SK-N-SH treated with all-trans-retinoic acid at 6 μM for 48 hours (cell line): Measurements from ENCODE around the gene MARCKSL1.

ENCODE experiments used
- ARNTL ChIP-seq: fragments of 450-650 bp; formaldehyde crosslinking; IDR thresholded peaks from 2 replicates; pipeline ENCODE4 v1.5.0; 2020; ENCODE audit warnings: low read depth, mild to moderate bottlenecking, moderate library complexity, borderline replicate concordance
- BACH2 ChIP-seq: fragments of 250-450 bp; sonication (Bioruptor Pico); IDR thresholded peaks from 2 replicates; pipeline ENCODE4 v1.9.0; 2021; ENCODE audit warnings: mild to moderate bottlenecking, borderline replicate concordance
- CSDC2 ChIP-seq: fragments of 250-450 bp; sonication (Bioruptor Pico); IDR thresholded peaks from 2 replicates; pipeline ENCODE4 v1.5.0; 2020; ENCODE audit warnings: mild to moderate bottlenecking, moderate library complexity
- OSR1 ChIP-seq: fragments of 250-450 bp; sonication (Bioruptor Pico); IDR thresholded peaks from 2 replicates; pipeline ENCODE4 v1.8.0; 2022; ENCODE audit warnings: moderate library complexity, mild to moderate bottlenecking, inconsistent platforms
- RARB ChIP-seq: fragments of 250-450 bp; sonication (Bioruptor Pico); IDR thresholded peaks from 2 replicates; pipeline ENCODE4 v1.8.0; 2021; ENCODE audit warnings: mild to moderate bottlenecking, moderate library complexity
- TOX ChIP-seq: fragments of 250-450 bp; sonication (Bioruptor Pico); IDR thresholded peaks from 2 replicates; pipeline ENCODE4 v1.8.0; 2021; ENCODE audit warnings: mild to moderate bottlenecking, moderate library complexity, borderline replicate concordance
- ZFP3 ChIP-seq: fragments of 250-450 bp; sonication (Bioruptor Pico); IDR thresholded peaks from 2 replicates; pipeline ENCODE4 v1.5.0; 2020; ENCODE audit warnings: mild to moderate bottlenecking, moderate library complexity
- ZNF565 ChIP-seq: fragments of 450-650 bp; formaldehyde crosslinking; conservative IDR thresholded peaks from 2 replicates; pipeline ENCODE4 v1.5.0; 2020; ENCODE audit warnings: low read depth, mild to moderate bottlenecking, moderate library complexity
- TF ChIP-seq, protein P1 (sequence below): fragments of 250-450 bp; sonication (Bioruptor Pico); IDR thresholded peaks from 2 replicates; pipeline ENCODE4 v1.8.0; 2021; ENCODE audit warnings: low read depth, mild to moderate bottlenecking, moderate library complexity, borderline replicate concordance

DNA sequence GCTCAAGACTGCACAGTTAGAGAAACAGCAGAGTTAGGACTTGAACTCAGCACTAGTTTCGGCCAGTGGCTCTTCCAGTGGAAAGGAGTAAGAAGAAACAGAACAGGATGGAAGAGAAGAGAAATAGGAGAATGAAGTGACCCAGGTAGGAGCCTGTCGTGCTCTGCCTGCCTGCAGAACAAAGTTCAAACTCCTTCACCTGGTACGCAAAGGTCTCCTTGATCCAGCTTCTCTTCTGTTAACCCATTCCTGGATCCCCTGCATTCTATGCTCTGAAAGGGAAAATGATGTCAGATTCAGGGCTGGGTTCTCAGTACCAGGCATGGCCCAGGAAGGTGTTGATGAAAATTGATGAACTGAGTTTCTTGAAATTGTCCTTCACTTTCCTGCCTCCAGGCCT lies 22.4 kb upstream of the MARCKSL1 start:
- TF ChIP-seq ARNTL (CRISPR knock-in tag) (no peak), ZFP3 (CRISPR knock-in tag) (no peak), CSDC2 (no peak), RARB (no peak), ZNF565 (no peak), TOX (CRISPR knock-in tag) (no peak), BACH2 (CRISPR knock-in tag) (no peak), OSR1 (CRISPR knock-in tag) (no peak)
- TF ChIP-seq, protein P1, sequence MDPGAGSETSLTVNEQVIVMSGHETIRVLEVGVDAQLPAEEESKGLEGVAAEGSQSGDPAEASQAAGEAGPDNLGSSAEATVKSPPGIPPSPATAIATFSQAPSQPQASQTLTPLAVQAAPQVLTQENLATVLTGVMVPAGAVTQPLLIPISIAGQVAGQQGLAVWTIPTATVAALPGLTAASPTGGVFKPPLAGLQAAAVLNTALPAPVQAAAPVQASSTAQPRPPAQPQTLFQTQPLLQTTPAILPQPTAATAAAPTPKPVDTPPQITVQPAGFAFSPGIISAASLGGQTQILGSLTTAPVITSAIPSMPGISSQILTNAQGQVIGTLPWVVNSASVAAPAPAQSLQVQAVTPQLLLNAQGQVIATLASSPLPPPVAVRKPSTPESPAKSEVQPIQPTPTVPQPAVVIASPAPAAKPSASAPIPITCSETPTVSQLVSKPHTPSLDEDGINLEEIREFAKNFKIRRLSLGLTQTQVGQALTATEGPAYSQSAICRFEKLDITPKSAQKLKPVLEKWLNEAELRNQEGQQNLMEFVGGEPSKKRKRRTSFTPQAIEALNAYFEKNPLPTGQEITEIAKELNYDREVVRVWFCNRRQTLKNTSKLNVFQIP (CRISPR knock-in tag), result no peak
